ENCODE measurements around the gene DENND1C. TPM values are rescaled to one million over a fixed set of nuclear protein-coding genes. Genes with fewer than 3 reads are reported as not detected.

Gene DENND1C
- polyA plus RNA-seq, 3 donors = 11.2 to 60.2 (median 20.5) TPM

- peaks cover 44 to 79% of the 10 kb centered on the region in 2 donors for H3K36me3 Mint-ChIP-seq
- H3K27me3 ChIP-seq (ENCODE audit: control insufficient read depth in 2 of 2, insufficient read depth in 2 of 2, low read length in 2 of 2) = no peaks in the 10 kb centered on the region
- 96% methylated on average over 4 of the region's 9 CpGs for WGBS (ENCODE audit: insufficient coverage)
- H2AFZ ChIP-seq (ENCODE audit: insufficient read depth, low read depth, low read length, poor library complexity, severe bottlenecking) = no peak overlapping the region
- intact Hi-C loops (cut with micrococcal nuclease) = no loop called here
- H3K4me1 ChIP-seq (ENCODE audit: control insufficient read depth in 1 of 2, insufficient read depth in 2 of 2, low read length in 2 of 2) = no peaks in the 10 kb centered on the region
- H3K27me3 Mint-ChIP-seq (ENCODE audit: low read depth in 3 of 3) = peaks cover 0 to 3% (median 0%) of the 10 kb centered on the region in 3 donors
- H4K20me1 ChIP-seq (ENCODE audit: insufficient read depth, low read length) = no peaks in the 10 kb centered on the region
- H3K27ac Mint-ChIP-seq = no peak overlapping the region
- H3K79me2 ChIP-seq (ENCODE audit: insufficient read depth, low read length) = no peaks in the 10 kb centered on the region
- H3K9ac ChIP-seq (ENCODE audit: insufficient read depth, low read length, poor library complexity, severe bottlenecking) = no peak overlapping the region
- no peak for TF ChIP-seq CTCF (IDR thresholded peaks at IDR 0.05)
- H3K4me3 Mint-ChIP-seq = no peak overlapping the region
- no peak for DNase-seq
- H3K4me3 ChIP-seq (replicated peaks in 1 of 3; ENCODE audit: low read depth in 2 of 3, low read length in 3 of 3) = no peak overlapping the region
- H3K9me3 Mint-ChIP-seq = peaks cover 0 to 6% (median 0%) of the 10 kb centered on the region in 7 donors
- no peaks in the 10 kb centered on the region for H3K9me3 ChIP-seq (replicated peaks in 1 of 2; ENCODE audit: control insufficient read depth in 1 of 2, insufficient read depth in 1 of 2, low read length in 2 of 2)
- peaks cover 43 to 74% of the 10 kb centered on the region in 2 donors for H3K36me3 ChIP-seq (replicated peaks in 1 of 2; ENCODE audit: control insufficient read depth in 1 of 2, insufficient read depth in 2 of 2, low read length in 2 of 2)
- peaks cover under 1% of the 10 kb centered on the region for H3K4me1 Mint-ChIP-seq
- H3K27ac ChIP-seq (ENCODE audit: low read depth in 1 of 2, low read length in 2 of 2) = no peak overlapping the region
- H3K4me2 ChIP-seq (replicated peaks; ENCODE audit: extremely low read depth, low read length, poor library complexity, severe bottlenecking) = no peak overlapping the region
Observed at GRCh38 chr19:6473647-6474046, 7.9 kb downstream of the DENND1C start.

- TF ChIP-seq CTCF (IDR thresholded peaks at IDR 0.05) = no peak
- Histone ChIP-seq H3K4me2 (replicated peaks; ENCODE audit: extremely low read depth, low read length, poor library complexity, severe bottlenecking) (no peak overlapping the region), H3K27ac (ENCODE audit: low read depth in 1 of 2, low read length in 2 of 2) (no peak overlapping the region), H3K9ac (ENCODE audit: insufficient read depth, low read length, poor library complexity, severe bottlenecking) (no peak overlapping the region), H3K79me2 (ENCODE audit: insufficient read depth, low read length) (no peaks in the 10 kb centered on the region), H3K4me1 (ENCODE audit: control insufficient read depth in 1 of 2, insufficient read depth in 2 of 2, low read length in 2 of 2) (no peaks in the 10 kb centered on the region), H2AFZ (ENCODE audit: insufficient read depth, low read depth, low read length, poor library complexity, severe bottlenecking) (no peak overlapping the region), H3K36me3 (replicated peaks in 1 of 2; ENCODE audit: control insufficient read depth in 1 of 2, insufficient read depth in 2 of 2, low read length in 2 of 2) (peaks cover 46 to 78% of the 10 kb centered on the region in 2 donors), H3K4me3 (replicated peaks in 1 of 3; ENCODE audit: low read depth in 2 of 3, low read length in 3 of 3) (no peak overlapping the region), H3K9me3 (replicated peaks in 1 of 2; ENCODE audit: control insufficient read depth in 1 of 2, insufficient read depth in 1 of 2, low read length in 2 of 2) (no peaks in the 10 kb centered on the region), H3K27me3 (ENCODE audit: control insufficient read depth in 2 of 2, insufficient read depth in 2 of 2, low read length in 2 of 2) (no peaks in the 10 kb centered on the region), H4K20me1 (ENCODE audit: insufficient read depth, low read length) (no peaks in the 10 kb centered on the region)
- Mint-ChIP-seq H3K9me3 (peaks cover 0 to 6% (median 0%) of the 10 kb centered on the region in 7 donors), H3K36me3 (peaks cover 51 to 80% of the 10 kb centered on the region in 2 donors), H3K4me1 (peaks cover 7% of the 10 kb centered on the region), H3K27me3 (ENCODE audit: low read depth in 3 of 3) (peaks cover 0 to 5% (median 0%) of the 10 kb centered on the region in 3 donors), H3K27ac (no peak overlapping the region), H3K4me3 (no peak overlapping the region)
- no peak for DNase-seq
- intact Hi-C loops (cut with micrococcal nuclease) = no loop called here
- 90% methylated on average over 3 of the region's 4 CpGs for WGBS (ENCODE audit: insufficient coverage)
Observed at GRCh38 chr19:6472713-6473112, 8.9 kb downstream of the DENND1C start.

Data from CD14-positive monocyte (primary cell).